ENCODE results near the gene EIF4B.
A peak's percentile ranks its signal among the peaks of the same experiment; 100 is the strongest.
"Not testable (repeated sequence)": the region's sequence is repeated elsewhere in the genome, so short reads cannot be mapped to it uniquely, and the experiment has no call there.

EIF4B gene

DNA sequence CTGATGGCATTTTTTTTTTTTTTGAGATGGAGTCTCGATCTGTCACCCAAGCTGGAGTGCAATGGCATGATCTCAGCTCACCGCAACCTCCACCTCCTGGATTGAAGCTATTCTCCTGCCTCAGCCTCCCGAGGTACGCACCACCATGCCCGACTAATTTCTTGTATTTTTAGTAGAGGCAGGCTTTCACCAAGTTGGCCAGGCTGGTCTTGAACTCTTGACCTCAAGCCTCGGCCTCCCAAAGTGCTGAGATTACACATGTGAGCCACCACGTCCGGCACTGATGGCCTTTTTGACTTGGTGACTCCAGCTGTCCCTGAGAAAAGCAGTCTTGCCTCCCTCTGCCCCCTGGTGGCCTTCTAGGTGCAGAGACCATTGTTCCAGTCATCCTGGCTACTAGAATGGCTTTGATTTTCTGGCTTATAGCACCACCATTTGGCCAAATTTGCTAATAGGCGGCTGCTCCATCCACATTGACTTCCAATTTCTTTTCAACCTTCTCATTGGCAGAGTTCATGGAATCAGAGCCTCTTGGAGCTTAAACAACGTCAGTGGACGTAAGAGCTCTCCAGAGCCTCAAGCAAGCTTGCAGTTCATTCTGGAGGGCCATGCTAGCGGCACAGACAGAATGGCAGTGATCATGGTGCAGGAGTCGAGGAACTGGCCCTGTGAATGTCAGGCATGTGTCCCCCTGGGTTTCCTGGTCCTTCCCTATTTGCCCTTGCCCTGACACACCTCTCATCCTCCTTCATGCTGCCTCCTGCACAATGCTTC is 25.4 kb upstream of the EIF4B start:
- ChIA-PET CTCF (interaction anchor here (0.8 to 11.1 kb wide), 30 partner anchors 9 to 609 kb away, joined by 3 to 450 read pairs (median 6); partner anchors contain the start of genes EIF4B and KRT8), POLR2A (interaction anchor here (0.5 to 1.2 kb wide), 3 partner anchors 14 to 1750 kb away, joined by 3 to 4 read pairs (median 3); no protein-coding TSS in a partner anchor)
- no peak overlapping the region for H3K4me3 ChIP-seq (ENCODE audit: control insufficient read depth in 1 of 7, extremely low read depth in 1 of 7, insufficient read depth in 4 of 7, low read depth in 2 of 7, low read length in 6 of 7)
- H3K27ac ChIP-seq (ENCODE audit: insufficient read depth in 1 of 2, low read depth in 1 of 2, low read length in 2 of 2, poor library complexity in 1 of 2, severe bottlenecking in 2 of 2) = no peak overlapping the region
- no peaks in the 10 kb centered on the region for H3K9me3 ChIP-seq (ENCODE audit: control extremely low read depth in 1 of 5, control insufficient read depth in 4 of 5, insufficient read depth in 2 of 5, low read depth in 1 of 5, low read length in 4 of 5)
- WGBS (ENCODE audit: insufficient coverage) = 40% methylated on average over 12 of the region's 13 CpGs
- no peaks in the 10 kb centered on the region for H3K4me1 ChIP-seq (ENCODE audit: control extremely low read depth in 1 of 4, control insufficient read depth in 4 of 4, insufficient read depth in 4 of 4, low read length in 3 of 4)
- H3K36me3 ChIP-seq (ENCODE audit: control insufficient read depth in 4 of 4, insufficient read depth in 4 of 4, low read length in 3 of 4) = no peaks in the 10 kb centered on the region
- H3K27me3 ChIP-seq (replicated peaks in 2 of 5; ENCODE audit: control insufficient read depth in 4 of 5, insufficient read depth in 5 of 5, low read length in 4 of 5) = peaks cover 0 to 2% (median 0%) of the 10 kb centered on the region in 5 experiments
- peak; percentile 89 to 95 (median 90) for DNase-seq

DNA sequence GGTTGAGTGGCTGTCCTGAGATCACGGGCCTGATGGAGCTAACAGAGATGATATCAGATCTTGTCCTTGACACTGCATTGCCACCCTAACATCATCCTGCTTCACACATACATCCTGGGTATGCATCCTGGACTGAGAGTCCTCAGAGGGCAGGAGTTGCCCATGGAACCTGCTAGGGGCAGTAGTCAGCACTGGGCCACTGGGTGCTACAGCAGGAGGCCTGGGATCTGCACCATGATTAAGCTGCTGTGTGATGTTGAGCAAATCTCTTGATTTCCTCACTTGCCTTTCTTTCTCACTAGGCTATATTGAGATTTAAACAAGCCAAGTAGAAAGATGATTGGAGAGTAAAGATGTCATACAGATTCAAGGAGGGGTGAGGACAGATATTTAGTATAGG is 22.1 kb upstream of the EIF4B start:
- H3K36me3 ChIP-seq (ENCODE audit: control insufficient read depth in 4 of 4, insufficient read depth in 4 of 4, low read length in 3 of 4) = no peaks in the 10 kb centered on the region
- no peaks in the 10 kb centered on the region for H3K9me3 ChIP-seq (ENCODE audit: control extremely low read depth in 1 of 5, control insufficient read depth in 4 of 5, insufficient read depth in 2 of 5, low read depth in 1 of 5, low read length in 4 of 5)
- no peaks in the 10 kb centered on the region for H3K27me3 ChIP-seq (replicated peaks in 2 of 5; ENCODE audit: control insufficient read depth in 4 of 5, insufficient read depth in 5 of 5, low read length in 4 of 5)
- no peaks in the 10 kb centered on the region for H3K4me1 ChIP-seq (ENCODE audit: control extremely low read depth in 1 of 4, control insufficient read depth in 4 of 4, insufficient read depth in 4 of 4, low read length in 3 of 4)
- peak in 1 of 3 donors; percentile 10 for DNase-seq
- H3K4me3 ChIP-seq (ENCODE audit: control insufficient read depth in 1 of 7, extremely low read depth in 1 of 7, insufficient read depth in 4 of 7, low read depth in 2 of 7, low read length in 6 of 7) = no peak overlapping the region
- WGBS (ENCODE audit: insufficient coverage) = no CpG with 5 or more reads among the region's 1 CpG
- ChIA-PET POLR2A (no interaction called here), CTCF (interaction anchor here (1.1 to 11.1 kb wide), 4 partner anchors 8 to 611 kb away, joined by 3 to 450 read pairs (median 5); no protein-coding TSS in a partner anchor)
- H3K27ac ChIP-seq (ENCODE audit: insufficient read depth in 1 of 2, low read depth in 1 of 2, low read length in 2 of 2, poor library complexity in 1 of 2, severe bottlenecking in 2 of 2) = no peak overlapping the region

DNA sequence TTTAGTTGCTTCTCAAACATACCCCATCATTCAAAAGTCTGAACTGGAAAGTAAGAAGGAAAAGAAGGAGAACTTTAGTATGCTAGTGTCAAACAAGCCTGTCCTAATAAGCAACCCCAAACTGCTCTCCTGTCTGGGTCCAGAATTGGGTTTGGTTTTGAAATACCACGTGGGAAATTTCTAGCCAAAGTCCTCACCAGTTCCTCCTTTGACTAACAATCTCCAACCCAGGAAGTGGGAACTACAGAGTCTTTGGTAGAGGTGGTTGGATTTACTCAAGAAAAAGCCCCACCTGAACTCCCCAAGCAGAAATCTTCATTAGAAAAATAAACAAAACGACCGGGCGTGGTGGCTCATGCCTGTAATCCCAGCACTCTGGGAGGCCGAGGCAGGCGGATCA is 17.4 kb upstream of the EIF4B start:
- Histone ChIP-seq H3K36me3 (ENCODE audit: control insufficient read depth in 4 of 4, insufficient read depth in 4 of 4, low read length in 3 of 4) (no peaks in the 10 kb centered on the region), H3K27ac (ENCODE audit: insufficient read depth in 1 of 2, low read depth in 1 of 2, low read length in 2 of 2, poor library complexity in 1 of 2, severe bottlenecking in 2 of 2) (no peak overlapping the region), H3K4me3 (ENCODE audit: control insufficient read depth in 1 of 7, extremely low read depth in 1 of 7, insufficient read depth in 4 of 7, low read depth in 2 of 7, low read length in 6 of 7) (no peak overlapping the region), H3K4me1 (ENCODE audit: control extremely low read depth in 1 of 4, control insufficient read depth in 4 of 4, insufficient read depth in 4 of 4, low read length in 3 of 4) (no peaks in the 10 kb centered on the region), H3K27me3 (replicated peaks in 2 of 5; ENCODE audit: control insufficient read depth in 4 of 5, insufficient read depth in 5 of 5, low read length in 4 of 5) (no peaks in the 10 kb centered on the region), H3K9me3 (ENCODE audit: control extremely low read depth in 1 of 5, control insufficient read depth in 4 of 5, insufficient read depth in 2 of 5, low read depth in 1 of 5, low read length in 4 of 5) (no peaks in the 10 kb centered on the region)
- CTCF ChIA-PET = interaction anchor here (1.8 kb wide), 1 partner anchor 104 kb away, joined by 8 read pairs; no protein-coding TSS in a partner anchor
- WGBS (ENCODE audit: insufficient coverage) = no CpG with 5 or more reads among the region's 6 CpGs
- no peak for DNase-seq
- POLR2A ChIA-PET = no interaction called here

DNA sequence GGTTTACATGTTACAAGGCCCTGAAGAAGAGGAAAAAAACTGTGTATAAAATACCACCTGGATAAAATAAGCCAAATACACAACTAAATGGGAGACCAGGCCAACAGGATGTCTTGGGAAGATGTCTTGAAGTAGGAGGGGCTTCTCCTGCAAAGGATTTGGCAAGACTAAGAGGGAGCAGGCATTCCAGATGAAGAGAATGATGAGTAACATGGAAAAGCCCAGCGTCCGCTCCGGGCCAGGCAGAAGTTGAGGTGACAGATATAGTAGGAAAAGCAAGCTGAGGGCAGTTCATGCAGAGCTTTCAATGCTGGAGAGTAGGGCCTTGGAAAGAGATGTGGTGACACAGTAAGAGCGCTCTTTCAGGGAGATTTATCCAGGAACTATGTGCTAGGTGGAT is 16.1 kb upstream of the EIF4B start:
- no peak for DNase-seq
- Histone ChIP-seq H3K27me3 (replicated peaks in 2 of 5; ENCODE audit: control insufficient read depth in 4 of 5, insufficient read depth in 5 of 5, low read length in 4 of 5) (no peaks in the 10 kb centered on the region), H3K27ac (ENCODE audit: insufficient read depth in 1 of 2, low read depth in 1 of 2, low read length in 2 of 2, poor library complexity in 1 of 2, severe bottlenecking in 2 of 2) (no peak overlapping the region), H3K4me1 (ENCODE audit: control extremely low read depth in 1 of 4, control insufficient read depth in 4 of 4, insufficient read depth in 4 of 4, low read length in 3 of 4) (no peaks in the 10 kb centered on the region), H3K36me3 (ENCODE audit: control insufficient read depth in 4 of 4, insufficient read depth in 4 of 4, low read length in 3 of 4) (no peaks in the 10 kb centered on the region), H3K4me3 (ENCODE audit: control insufficient read depth in 1 of 7, extremely low read depth in 1 of 7, insufficient read depth in 4 of 7, low read depth in 2 of 7, low read length in 6 of 7) (no peak overlapping the region), H3K9me3 (ENCODE audit: control extremely low read depth in 1 of 5, control insufficient read depth in 4 of 5, insufficient read depth in 2 of 5, low read depth in 1 of 5, low read length in 4 of 5) (no peaks in the 10 kb centered on the region)
- ChIA-PET CTCF (interaction anchor here (3.4 kb wide), 1 partner anchor 10 kb away, joined by 17 read pairs; no protein-coding TSS in a partner anchor), POLR2A (no interaction called here)
- WGBS (ENCODE audit: insufficient coverage) = 95% methylated on average over 4 of the region's 4 CpGs

DNA sequence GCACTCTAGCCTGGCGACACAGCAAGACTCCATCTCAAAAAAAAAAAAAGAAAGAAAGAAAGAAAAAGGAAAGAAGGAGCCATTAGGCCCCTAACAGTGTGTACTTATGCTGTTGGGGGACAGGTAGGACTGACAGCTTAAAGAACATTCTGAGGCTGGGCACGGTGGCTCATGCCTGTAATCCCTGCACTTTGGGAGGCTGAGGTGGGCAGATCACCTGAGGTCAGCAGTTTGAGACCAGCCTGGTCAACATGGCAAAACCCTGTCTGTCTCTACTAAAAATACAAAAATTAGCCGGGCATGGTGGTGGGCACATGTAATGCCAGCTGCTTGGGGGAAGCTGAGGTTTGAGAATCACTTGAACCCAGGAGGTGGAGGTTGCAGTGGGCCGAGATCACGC is 14.0 kb upstream of the EIF4B start:
- H3K27ac ChIP-seq (ENCODE audit: insufficient read depth in 1 of 2, low read depth in 1 of 2, low read length in 2 of 2, poor library complexity in 1 of 2, severe bottlenecking in 2 of 2); H3K27me3 ChIP-seq (replicated peaks in 2 of 5; ENCODE audit: control insufficient read depth in 4 of 5, insufficient read depth in 5 of 5, low read length in 4 of 5); H3K4me1 ChIP-seq (ENCODE audit: control extremely low read depth in 1 of 4, control insufficient read depth in 4 of 4, insufficient read depth in 4 of 4, low read length in 3 of 4); H3K36me3 ChIP-seq (ENCODE audit: control insufficient read depth in 4 of 4, insufficient read depth in 4 of 4, low read length in 3 of 4); POLR2A ChIA-PET; DNase-seq; H3K4me3 ChIP-seq (ENCODE audit: control insufficient read depth in 1 of 7, extremely low read depth in 1 of 7, insufficient read depth in 4 of 7, low read depth in 2 of 7, low read length in 6 of 7); H3K9me3 ChIP-seq (ENCODE audit: control extremely low read depth in 1 of 5, control insufficient read depth in 4 of 5, insufficient read depth in 2 of 5, low read depth in 1 of 5, low read length in 4 of 5): not testable (repeated sequence)
- WGBS (ENCODE audit: insufficient coverage) = 100% methylated on average over 1 of the region's 5 CpGs
- CTCF ChIA-PET = interaction anchor here (0.9 to 3.4 kb wide), 4 partner anchors 9 to 108 kb away, joined by 3 to 17 read pairs (median 8); no protein-coding TSS in a partner anchor

DNA sequence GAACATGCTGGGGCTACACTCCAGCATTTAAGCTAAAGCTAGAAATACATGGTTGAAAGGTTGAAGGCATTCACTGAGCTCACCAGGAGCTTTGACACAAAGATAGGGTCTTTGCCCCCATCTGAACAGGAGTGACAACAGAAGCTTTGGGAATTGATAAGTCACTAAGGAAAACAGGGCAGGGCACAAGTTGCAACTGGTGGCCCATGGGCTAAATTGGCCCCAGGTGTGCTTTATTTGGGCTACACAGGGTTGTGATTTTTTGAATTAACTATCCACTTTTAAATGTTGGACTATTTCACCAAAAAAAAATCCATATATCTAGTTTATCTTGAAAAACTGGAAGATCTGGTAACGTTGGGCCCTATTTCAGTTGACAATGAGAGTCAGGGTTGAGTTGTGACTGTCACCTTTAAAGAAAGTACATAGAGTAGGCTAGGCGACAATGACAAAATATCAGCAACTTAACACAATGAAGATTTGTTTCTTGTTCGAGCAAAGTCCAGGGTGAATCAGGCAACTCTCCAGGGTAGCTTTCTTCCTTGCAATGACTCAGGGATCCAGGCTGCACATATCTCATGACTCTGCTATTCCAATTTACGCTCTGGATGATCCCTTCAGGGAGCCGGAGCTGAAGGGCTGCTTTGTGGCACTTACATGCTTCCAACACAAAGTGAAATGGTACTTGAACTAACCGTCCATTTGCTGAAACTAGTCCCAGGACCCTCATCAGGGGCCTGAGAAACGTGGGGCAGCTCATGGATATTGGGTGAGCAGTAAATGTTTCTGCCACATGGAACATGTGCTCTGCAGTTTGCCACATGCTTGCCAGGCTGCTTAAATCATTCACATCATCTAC is 13.3 kb upstream of the EIF4B start:
- H3K27me3 ChIP-seq (replicated peaks in 2 of 5; ENCODE audit: control insufficient read depth in 4 of 5, insufficient read depth in 5 of 5, low read length in 4 of 5) = no peaks in the 10 kb centered on the region
- WGBS (ENCODE audit: insufficient coverage) = 95% methylated on average over 6 of the region's 7 CpGs
- no peaks in the 10 kb centered on the region for H3K9me3 ChIP-seq (ENCODE audit: control extremely low read depth in 1 of 5, control insufficient read depth in 4 of 5, insufficient read depth in 2 of 5, low read depth in 1 of 5, low read length in 4 of 5)
- H3K4me1 ChIP-seq (ENCODE audit: control extremely low read depth in 1 of 4, control insufficient read depth in 4 of 4, insufficient read depth in 4 of 4, low read length in 3 of 4) = no peaks in the 10 kb centered on the region
- no peak overlapping the region for H3K4me3 ChIP-seq (ENCODE audit: control insufficient read depth in 1 of 7, extremely low read depth in 1 of 7, insufficient read depth in 4 of 7, low read depth in 2 of 7, low read length in 6 of 7)
- no peaks in the 10 kb centered on the region for H3K36me3 ChIP-seq (ENCODE audit: control insufficient read depth in 4 of 4, insufficient read depth in 4 of 4, low read length in 3 of 4)
- POLR2A ChIA-PET = no interaction called here
- H3K27ac ChIP-seq (ENCODE audit: insufficient read depth in 1 of 2, low read depth in 1 of 2, low read length in 2 of 2, poor library complexity in 1 of 2, severe bottlenecking in 2 of 2) = no peak overlapping the region
- CTCF ChIA-PET = interaction anchor here (0.6 to 3.4 kb wide), 3 partner anchors 9 to 108 kb away, joined by 3 to 17 read pairs (median 4); no protein-coding TSS in a partner anchor
- no peak for DNase-seq

DNA sequence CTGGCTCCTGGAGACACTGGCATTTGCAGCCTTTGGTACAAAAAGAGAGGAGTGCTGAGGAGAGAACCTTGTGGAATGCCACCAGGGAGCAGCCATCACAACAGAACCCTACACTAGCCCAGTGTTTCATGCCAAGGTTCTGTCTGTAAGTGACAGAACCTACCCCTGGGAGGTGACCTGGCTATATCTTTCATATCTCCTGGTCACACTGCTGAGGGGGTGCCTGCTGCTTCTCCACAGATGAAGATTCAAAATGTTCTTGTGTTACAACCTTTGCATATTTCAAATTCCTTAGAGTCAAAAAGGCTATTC is 12.7 kb upstream of the EIF4B start:
- ChIA-PET CTCF (no interaction called here), POLR2A (no interaction called here)
- no peak for DNase-seq
- Histone ChIP-seq H3K4me1 (ENCODE audit: control extremely low read depth in 1 of 4, control insufficient read depth in 4 of 4, insufficient read depth in 4 of 4, low read length in 3 of 4) (no peaks in the 10 kb centered on the region), H3K36me3 (ENCODE audit: control insufficient read depth in 4 of 4, insufficient read depth in 4 of 4, low read length in 3 of 4) (no peaks in the 10 kb centered on the region), H3K27ac (ENCODE audit: insufficient read depth in 1 of 2, low read depth in 1 of 2, low read length in 2 of 2, poor library complexity in 1 of 2, severe bottlenecking in 2 of 2) (no peak overlapping the region), H3K4me3 (ENCODE audit: control insufficient read depth in 1 of 7, extremely low read depth in 1 of 7, insufficient read depth in 4 of 7, low read depth in 2 of 7, low read length in 6 of 7) (no peak overlapping the region), H3K9me3 (ENCODE audit: control extremely low read depth in 1 of 5, control insufficient read depth in 4 of 5, insufficient read depth in 2 of 5, low read depth in 1 of 5, low read length in 4 of 5) (no peaks in the 10 kb centered on the region), H3K27me3 (replicated peaks in 2 of 5; ENCODE audit: control insufficient read depth in 4 of 5, insufficient read depth in 5 of 5, low read length in 4 of 5) (no peaks in the 10 kb centered on the region)
